H1 (cell line): ENCODE results near the gene NEDD9. TPM values are rescaled to one million over a fixed set of nuclear protein-coding genes. Genes with fewer than 3 reads are reported as not detected.

ENCODE experiments used
- CTCF ChIA-PET: fragments of 300-600 bp; sonication (Branson Sonifier 250); formaldehyde crosslinking; loops from one replicate; lab custom pipeline; 2021; ENCODE audit not compliant: partially characterized antibody; lab: Charles Lee
- POLR2A ChIA-PET: fragments of 300-600 bp; sonication (Branson Sonifier 250); formaldehyde crosslinking; loops from one replicate; lab custom pipeline; 2021; ENCODE audit warnings: inconsistent platforms; ENCODE audit not compliant: partially characterized antibody; lab: Charles Lee
- DNase-seq, 2 experiments: peaks; one replicate each; pipeline versions ENCODE4 v3.0.0 to v3.0.0-alpha.2; 2010 to 2022; ENCODE audit warnings: low spot score in 2 of 2, low read depth in 1 of 2, mixed read lengths in 1 of 2
- FAIRE-seq: peaks from 2 replicates; lab custom pipeline; 2011; peaks lifted over from hg19 to GRCh38; lab: Jason Lieb, UNC
- H2AFZ ChIP-seq: 2 replicates; pipeline ENCODE4 v1.8.1; 2012; ENCODE audit warnings: low read length, inconsistent platforms
- H2AK5ac ChIP-seq: 2 replicates; pipeline ENCODE4 v1.6.1; 2013; ENCODE audit warnings: low read depth, low read length
- H2BK120ac ChIP-seq: replicated peaks from 2 replicates; pipeline ENCODE3; 2013; ENCODE audit warnings: low read depth, low read length, inconsistent platforms
- H2BK12ac ChIP-seq: 2 replicates; pipeline ENCODE4 v1.6.1; 2013; ENCODE audit warnings: low read depth, low read length
- H2BK15ac ChIP-seq: 2 replicates; pipeline ENCODE4 v1.6.1; 2013; ENCODE audit warnings: low read length
- H2BK20ac ChIP-seq: 2 replicates; pipeline ENCODE4 v1.6.1; 2013; ENCODE audit warnings: low read length
- H2BK5ac ChIP-seq: 2 replicates; pipeline ENCODE4 v1.6.1; 2013; ENCODE audit warnings: low read depth, low read length
- H3K14ac ChIP-seq: 2 replicates; pipeline ENCODE4 v1.6.1; 2013; ENCODE audit warnings: inconsistent platforms; ENCODE audit not compliant: insufficient read length
- H3K18ac ChIP-seq: 2 replicates; pipeline ENCODE4 v1.6.1; 2013; ENCODE audit warnings: low read length; ENCODE audit errors: extremely low read depth
- H3K23ac ChIP-seq: 2 replicates; pipeline ENCODE4 v1.6.1; 2013; ENCODE audit warnings: inconsistent platforms; ENCODE audit not compliant: insufficient read length
- H3K23me2 ChIP-seq: 2 replicates; pipeline ENCODE4 v1.6.1; 2013; ENCODE audit warnings: low read depth, low read length
- H3K27ac ChIP-seq: 2 replicates; pipeline ENCODE4 v1.6.1; 2011; ENCODE audit warnings: low read depth, low read length, inconsistent platforms
- H3K27me3 ChIP-seq, 4 experiments: replicated peaks in 1 of 4; 1 replicate in 1 of 4; 2 replicates in 3 of 4; pipeline versions ENCODE4 v1.6.1 to v1.8.1; 2011 to 2013; ENCODE audit warnings: low read length in 3 of 4, mild to moderate bottlenecking in 3 of 4, inconsistent platforms in 2 of 4, mixed read lengths in 2 of 4, moderate library complexity in 1 of 4; ENCODE audit not compliant: control insufficient read depth in 3 of 4, insufficient read depth in 3 of 4; ENCODE audit errors: extremely low read depth in 1 of 4
- H3K36me3 ChIP-seq, 4 experiments: 2 replicates each; pipeline versions ENCODE4 v1.6.1 to v1.8.1; 2011 to 2013; ENCODE audit warnings: mild to moderate bottlenecking in 4 of 4, low read length in 3 of 4, moderate library complexity in 2 of 4, control low read depth in 1 of 4, inconsistent platforms in 1 of 4; ENCODE audit not compliant: insufficient read depth in 4 of 4, control insufficient read depth in 2 of 4
- H3K4ac ChIP-seq: replicated peaks from 2 replicates; pipeline ENCODE3; 2013; ENCODE audit warnings: low read length, low read depth, mixed read lengths, inconsistent platforms; ENCODE audit not compliant: insufficient read length
- H3K4me1 ChIP-seq, 4 experiments: replicated peaks in 1 of 4; 1 replicate in 1 of 4; 2 replicates in 3 of 4; pipeline versions ENCODE4 v1.6.1 to v1.8.1; 2011 to 2013; ENCODE audit warnings: low read length in 3 of 4, inconsistent platforms in 2 of 4, mixed read lengths in 1 of 4; ENCODE audit not compliant: insufficient read depth in 4 of 4, control insufficient read depth in 3 of 4
- H3K4me2 ChIP-seq, 2 experiments: 2 replicates each; pipeline versions ENCODE4 v1.6.1 to v1.8.1; 2011 to 2013; ENCODE audit warnings: low read depth in 2 of 2, low read length in 2 of 2, control low read depth in 1 of 2, inconsistent platforms in 1 of 2, mild to moderate bottlenecking in 1 of 2; ENCODE audit not compliant: insufficient read depth in 1 of 2
- H3K4me3 ChIP-seq, 4 experiments: fragments of 200-600, 300-600 bp in 1 of 4; sonication (generic), shearing (Covaris generic), sonication (Bioruptor Twin) in 1 of 4; 2 replicates each; pipeline versions ENCODE4 v1.5.1 to v1.8.1; 2011 to 2016; ENCODE audit warnings: low read length in 4 of 4, low read depth in 3 of 4, control low read depth in 2 of 4, inconsistent platforms in 2 of 4, mild to moderate bottlenecking in 2 of 4, mixed read lengths in 1 of 4, moderate library complexity in 1 of 4; ENCODE audit not compliant: insufficient read depth in 2 of 4; ENCODE audit errors: extremely low read depth in 1 of 4
- H3K56ac ChIP-seq: replicated peaks from 2 replicates; pipeline ENCODE3; 2013; ENCODE audit warnings: low read depth, mild to moderate bottlenecking, mixed read lengths, low read length, inconsistent platforms; ENCODE audit not compliant: insufficient read length
- H3K79me1 ChIP-seq: 2 replicates; pipeline ENCODE4 v1.6.1; 2013; ENCODE audit warnings: low read depth, low read length, control low read depth
- H3K79me2 ChIP-seq, 2 experiments: 2 replicates each; pipeline versions ENCODE4 v1.6.1 to v1.8.1; 2012 to 2013; ENCODE audit warnings: low read length in 2 of 2, mild to moderate bottlenecking in 2 of 2, inconsistent platforms in 1 of 2; ENCODE audit not compliant: insufficient read depth in 2 of 2, control insufficient read depth in 1 of 2
- H3K9ac ChIP-seq, 4 experiments: replicated peaks in 1 of 4; 1 replicate in 1 of 4; 2 replicates in 3 of 4; pipeline versions ENCODE4 v1.6.1 to v1.8.1; 2011 to 2013; ENCODE audit warnings: low read depth in 3 of 4, low read length in 3 of 4, control low read depth in 2 of 4, mild to moderate bottlenecking in 2 of 4, moderate library complexity in 2 of 4, inconsistent platforms in 1 of 4; ENCODE audit errors: extremely low read depth in 1 of 4
- H3K9me3 ChIP-seq, 2 experiments: 2 replicates each; pipeline versions ENCODE4 v1.6.1 to v1.8.1; 2012 to 2013; ENCODE audit warnings: mild to moderate bottlenecking in 2 of 2, moderate library complexity in 2 of 2, control low read depth in 1 of 2, inconsistent platforms in 1 of 2, low read depth in 1 of 2, low read length in 1 of 2, mixed read lengths in 1 of 2; ENCODE audit not compliant: insufficient read depth in 2 of 2
- H4K20me1 ChIP-seq, 2 experiments: replicated peaks in 1 of 2; 2 replicates each; pipeline versions ENCODE3 to v1.8.1; 2011 to 2013; ENCODE audit warnings: inconsistent platforms in 2 of 2, low read length in 2 of 2, mild to moderate bottlenecking in 1 of 2; ENCODE audit not compliant: insufficient read depth in 2 of 2, control insufficient read depth in 1 of 2
- H4K5ac ChIP-seq: 2 replicates; pipeline ENCODE4 v1.6.1; 2013; ENCODE audit warnings: low read length, low read depth, mixed read lengths, inconsistent platforms; ENCODE audit not compliant: insufficient read length
- H4K8ac ChIP-seq: 2 replicates; pipeline ENCODE4 v1.8.0; 2013; ENCODE audit warnings: mild to moderate bottlenecking, moderate library complexity, low read length, inconsistent platforms; ENCODE audit not compliant: insufficient read depth; ENCODE audit errors: extremely low read depth
- H4K91ac ChIP-seq: replicated peaks from 2 replicates; pipeline ENCODE3; 2013; ENCODE audit warnings: low read length, mixed read lengths, inconsistent platforms; ENCODE audit not compliant: insufficient read length
- EP300 ChIP-seq, 2 experiments: IDR thresholded peaks; 1 replicate in 1 of 2; 2 replicates in 1 of 2; pipeline ENCODE4 v1.6.1; 2011 to 2012; ENCODE audit warnings: low read depth in 2 of 2, low read length in 2 of 2, mild to moderate bottlenecking in 2 of 2, borderline replicate concordance in 1 of 2, inconsistent platforms in 1 of 2, moderate library complexity in 1 of 2
- EZH2 ChIP-seq: fragments of 200-600 bp; sonication (generic); IDR thresholded peaks from 2 replicates; pipeline ENCODE4 v1.7.1; 2012; ENCODE audit warnings: low read depth, mild to moderate bottlenecking, moderate library complexity, low read length, inconsistent platforms; ENCODE audit not compliant: severe bottlenecking
- JUND ChIP-seq: IDR thresholded peaks from 2 replicates; pipeline ENCODE4 v1.6.1; 2011; ENCODE audit warnings: mild to moderate bottlenecking, improper control_type of control experiment, low read length
- KDM1A ChIP-seq: fragments of 200-600, 300-600 bp; sonication (generic); IDR thresholded peaks from 2 replicates; pipeline ENCODE4 v1.7.1; 2016; ENCODE audit warnings: mild to moderate bottlenecking, low read length, borderline replicate concordance
- KDM4A ChIP-seq: IDR thresholded peaks from one replicate; pipeline ENCODE4 v1.7.1; 2012; ENCODE audit warnings: low read depth, mild to moderate bottlenecking, moderate library complexity, low read length, inconsistent platforms; ENCODE audit not compliant: severe bottlenecking
- RAD21 ChIP-seq, 2 experiments: IDR thresholded peaks in 1 of 2; conservative IDR thresholded peaks in 1 of 2; 2 replicates each; pipeline ENCODE4 v1.6.1; 2011; ENCODE audit warnings: low read depth in 2 of 2, low read length in 2 of 2, improper control_type of control experiment in 1 of 2, inconsistent platforms in 1 of 2, mild to moderate bottlenecking in 1 of 2, moderate library complexity in 1 of 2
- SP1 ChIP-seq: IDR thresholded peaks from 2 replicates; pipeline ENCODE4 v1.6.1; 2011; ENCODE audit warnings: low read depth, low read length
- SP4 ChIP-seq: IDR thresholded peaks from 2 replicates; pipeline ENCODE4 v1.6.1; 2012; ENCODE audit warnings: low read length, inconsistent platforms
- TAF1 ChIP-seq: IDR thresholded peaks from 2 replicates; pipeline ENCODE4 v1.6.1; 2011; ENCODE audit warnings: mild to moderate bottlenecking, low read depth, low read length
- TBP ChIP-seq: IDR thresholded peaks from 2 replicates; pipeline ENCODE4 v1.6.1; 2011; ENCODE audit warnings: low read depth, low read length, improper control_type of control experiment
- TEAD4 ChIP-seq: IDR thresholded peaks from 2 replicates; pipeline ENCODE4 v1.6.1; 2012; ENCODE audit warnings: low read depth, low read length, inconsistent platforms, mixed read lengths
- WGBS, 2 experiments: shearing (Covaris generic) in 1 of 2; methylation state at CpG; one replicate each; pipeline versions ENCODE4 v1.1.6 to v1.1.7; 2013 to 2015; ENCODE audit warnings: low lambda C conversion rate in 2 of 2, mixed read lengths in 2 of 2, inconsistent platforms in 1 of 2, low coverage in 1 of 2, missing lambda C conversion rate in 1 of 2; ENCODE audit not compliant: insufficient replicate concordance in 2 of 2, insufficient coverage in 1 of 2, insufficient read length in 1 of 2; ENCODE audit errors: extremely low coverage in 1 of 2, missing lambda C conversion rate in 1 of 2; 5-methylcytosine and 5-hydroxymethylcytosine counted together
- polyA plus RNA-seq, 7 experiments: library from polyadenylated mRNA; depleted of rRNA in 3 of 7; stranded (reverse) in 5 of 7; unstranded in 2 of 7; fragments of >200 nt in 5 of 7; fragments of 200-250 nt in 2 of 7; gene quantifications; 1 replicate in 5 of 7; 2 replicates in 1 of 7; 4 replicates in 1 of 7; pipeline versions ENCODE4 v1.2.1 to v1.2.3, GENCODE V29; 2011 to 2013; ENCODE audit warnings: missing spikeins in 2 of 7, mixed read lengths in 2 of 7
- total RNA-seq: library from RNA; stranded (reverse); fragmentation: NEBNext Ultra II Directional; extraction: Animal tissue kit (Norgen Biotek cat#: 25700); gene quantifications from 2 replicates; pipeline ENCODE4 v1.2.1, GENCODE V29; 2021

The NEDD9 gene
- total and polyA plus RNA-seq, 2 of the 8 experiments (the other 6 are each of a cell fraction or from before 2014, with no cell fraction given) = 3.6 to 12.0 TPM

DNA sequence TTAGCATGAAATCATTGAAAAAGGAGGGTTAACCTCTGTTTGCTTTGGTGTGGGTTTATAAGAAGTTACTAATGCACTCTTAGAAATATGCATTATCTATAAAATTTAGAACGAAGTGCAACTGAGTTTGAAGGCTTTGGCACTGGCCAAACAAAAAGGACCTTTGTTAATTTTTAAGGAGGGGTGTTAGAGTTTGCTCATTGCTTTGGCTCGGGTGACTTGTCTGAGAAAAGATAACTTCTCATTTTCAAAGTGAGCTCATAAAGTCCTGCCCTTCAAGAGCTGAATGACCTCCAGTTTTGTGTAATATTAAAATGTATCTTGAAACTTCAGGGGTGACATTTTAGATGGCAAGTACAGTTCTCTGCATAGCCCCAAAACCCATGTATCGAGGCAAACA, 25.9 kb downstream of the NEDD9 start:
- Histone ChIP-seq H3K27ac (no peak overlapping the region), H3K79me2 (no peaks in the 10 kb centered on the region), H4K91ac (no peak overlapping the region), H2BK15ac (no peak overlapping the region), H2AK5ac (no peak overlapping the region), H2BK120ac (no peak overlapping the region), H2BK12ac (no peak overlapping the region), H3K23ac (no peak overlapping the region), H3K4me1 (peaks cover 5 to 27% (median 19%) of the 10 kb centered on the region in 4 experiments), H3K4me2 (no peak overlapping the region), H3K4me3 (no peak overlapping the region), H3K79me1 (no peaks in the 10 kb centered on the region), H2AFZ (no peak overlapping the region), H3K27me3 (no peaks in the 10 kb centered on the region), H3K18ac (no peak overlapping the region), H4K5ac (no peak overlapping the region), H3K9me3 (no peaks in the 10 kb centered on the region), H3K9ac (no peak overlapping the region), H2BK5ac (no peak overlapping the region), H3K23me2 (no peaks in the 10 kb centered on the region), H4K20me1 (no peaks in the 10 kb centered on the region), H4K8ac (no peak overlapping the region), H3K4ac (no peak overlapping the region), H3K56ac (no peak overlapping the region), H2BK20ac (no peak overlapping the region), H3K14ac (no peak overlapping the region), H3K36me3 (no peaks in the 10 kb centered on the region)
- 95% methylated on average over 3 of the region's 3 CpGs; no CpG with 5 or more reads in 1 of the 2 experiments for WGBS, 2 experiments
- ChIA-PET CTCF (no interaction called here), POLR2A (no interaction called here)
- no peak for FAIRE-seq
- TF ChIP-seq SP4 = no peak
- TF ChIP-seq RAD21 (IDR thresholded peaks at IDR 0.05 in 1 of 2, conservative IDR thresholded peaks at IDR 0.05 in 1 of 2; ENCODE audit: low read depth in 2 of 2, low read length in 2 of 2) = no peak
- no peak for TF ChIP-seq SP1
- TF ChIP-seq EP300 (IDR thresholded peaks at IDR 0.05; ENCODE audit: borderline replicate concordance in 1 of 2, low read depth in 2 of 2, low read length in 2 of 2) = no peak
- TF ChIP-seq EZH2 = no peak
- TF ChIP-seq KDM4A = no peak
- no peak for TF ChIP-seq JUND
- no peak for TF ChIP-seq TEAD4
- TF ChIP-seq TBP = no peak
- no peak for TF ChIP-seq TAF1
- TF ChIP-seq KDM1A = no peak
- no peak for DNase-seq
